ENCODE measurements around the gene CMTM8. TPM values are rescaled to one million over a fixed set of nuclear protein-coding genes. Genes with fewer than 3 reads are reported as not detected.

The CMTM8 gene
- total RNA-seq, 4 donors from 2014 or later, result 4.4 to 39.2 (median 7.4) TPM

GRCh38 chr3:32354362-32354778 lies 115.9 kb downstream of the CMTM8 start:
- in situ Hi-C loops (cut with MboI; ENCODE audit: low pct_ligation_motif_present in 1 of 4, low pct_unique_long_range_greater_than_20kb in 1 of 4, low sequenced_read_pairs in 3 of 4) (loop anchor here in 1 of 4 donors (25.0 kb wide), 1 partner anchor 308 kb away; no protein-coding TSS in a partner anchor), intact Hi-C loops (cut with DNase I; ENCODE audit: low total_unique reads) (loop anchor here (5.0 kb wide), 1 partner anchor 1152 kb away; no protein-coding TSS in a partner anchor)
- TF ChIP-seq POLR2AphosphoS5 (IDR thresholded peaks at IDR 0.05) (no peak), CTCF (IDR thresholded peaks at IDR 0.05) (no peak), POLR2A (IDR thresholded peaks at IDR 0.05) (no peak), EP300 (IDR thresholded peaks at IDR 0.05; ENCODE audit: low read depth) (no peak)
- no peaks in the 10 kb centered on the region for H3K9me3 ChIP-seq
- H3K4me1 ChIP-seq, result no peaks in the 10 kb centered on the region
- H3K36me3 ChIP-seq, result no peaks in the 10 kb centered on the region
- DNase-seq, result no peak
- no peak overlapping the region for H3K27ac ChIP-seq
- no peak overlapping the region for H3K4me3 ChIP-seq
- H3K27me3 ChIP-seq, result no peaks in the 10 kb centered on the region
- 56 to 58% methylated on average over 5 to 8 of the region's 8 CpGs for WGBS, 2 donors (ENCODE audit: low coverage in 1 of 2)

DNA sequence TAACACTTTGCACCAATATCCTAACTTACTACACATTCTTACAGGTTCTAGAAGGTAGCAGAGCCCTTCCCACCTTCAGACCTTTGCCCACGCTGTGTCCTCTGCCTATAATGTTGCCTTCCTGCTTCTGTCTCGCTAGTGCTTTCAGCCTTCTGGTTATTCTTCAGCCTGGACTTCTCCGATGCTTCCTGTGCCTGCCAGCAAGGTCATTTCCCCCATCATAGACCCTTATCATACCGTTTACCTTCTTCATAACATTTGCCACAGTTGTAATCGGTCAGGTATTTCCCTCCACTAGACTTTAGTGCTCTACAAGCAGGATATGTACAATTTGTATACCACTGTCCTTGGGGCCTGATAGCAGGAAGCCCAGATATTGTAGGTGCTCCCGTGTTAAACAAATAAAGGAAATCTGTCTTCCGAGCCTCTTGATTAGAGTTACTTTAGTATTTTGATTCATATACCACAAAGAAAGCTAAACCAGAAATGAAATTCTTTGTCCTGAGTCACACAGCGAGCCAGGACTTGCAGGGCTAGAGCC lies 117.3 kb downstream of the CMTM8 start:
- H3K27ac ChIP-seq, result no peak overlapping the region
- intact Hi-C loops (cut with DNase I; ENCODE audit: low total_unique reads) (no loop called here), in situ Hi-C loops (cut with MboI; ENCODE audit: low pct_ligation_motif_present in 1 of 4, low pct_unique_long_range_greater_than_20kb in 1 of 4, low sequenced_read_pairs in 3 of 4) (loop anchor here in 1 of 4 donors (25.0 kb wide), 1 partner anchor 306 kb away; no protein-coding TSS in a partner anchor)
- WGBS, 2 donors (ENCODE audit: low coverage in 1 of 2), result 74 to 80% methylated on average over 4 to 8 of the region's 8 CpGs
- TF ChIP-seq POLR2AphosphoS5 (IDR thresholded peaks at IDR 0.05), result no peak
- no peak for TF ChIP-seq EP300 (IDR thresholded peaks at IDR 0.05; ENCODE audit: low read depth)
- TF ChIP-seq POLR2A (IDR thresholded peaks at IDR 0.05), result no peak
- TF ChIP-seq CTCF (IDR thresholded peaks at IDR 0.05), result no peak
- no peaks in the 10 kb centered on the region for H3K9me3 ChIP-seq
- H3K36me3 ChIP-seq, result no peaks in the 10 kb centered on the region
- H3K4me1 ChIP-seq, result no peaks in the 10 kb centered on the region
- H3K27me3 ChIP-seq, result no peaks in the 10 kb centered on the region
- DNase-seq, result no peak
- no peak overlapping the region for H3K4me3 ChIP-seq

- no peak overlapping the region for H3K27ac ChIP-seq
- 86 to 95% methylated on average over 5 of the region's 5 CpGs for WGBS, 2 donors (ENCODE audit: low coverage in 1 of 2)
- no peak for TF ChIP-seq POLR2A (IDR thresholded peaks at IDR 0.05)
- no peak for TF ChIP-seq EP300 (IDR thresholded peaks at IDR 0.05; ENCODE audit: low read depth)
- TF ChIP-seq CTCF (IDR thresholded peaks at IDR 0.05), result no peak
- TF ChIP-seq POLR2AphosphoS5 (IDR thresholded peaks at IDR 0.05), result no peak
- H3K36me3 ChIP-seq, result no peaks in the 10 kb centered on the region
- DNase-seq, result no peak
- H3K27me3 ChIP-seq, result no peaks in the 10 kb centered on the region
- intact Hi-C loops (cut with DNase I; ENCODE audit: low total_unique reads), result no loop called here
- in situ Hi-C loops (cut with MboI; ENCODE audit: low pct_ligation_motif_present in 1 of 4, low pct_unique_long_range_greater_than_20kb in 1 of 4, low sequenced_read_pairs in 3 of 4), result loop anchor here in 1 of 4 donors (25.0 kb wide), 1 partner anchor 302 kb away; no protein-coding TSS in a partner anchor
- H3K4me1 ChIP-seq, result no peaks in the 10 kb centered on the region
- H3K9me3 ChIP-seq, result no peaks in the 10 kb centered on the region
- H3K4me3 ChIP-seq, result no peak overlapping the region
Observed at GRCh38 chr3:32359766-32360492, 121.4 kb downstream of the CMTM8 start.

GRCh38 chr3:32360493-32360827 lies 122.0 kb downstream of the CMTM8 start:
- H3K36me3 ChIP-seq, result no peaks in the 10 kb centered on the region
- H3K9me3 ChIP-seq, result no peaks in the 10 kb centered on the region
- in situ Hi-C loops (cut with MboI; ENCODE audit: low pct_ligation_motif_present in 1 of 4, low pct_unique_long_range_greater_than_20kb in 1 of 4, low sequenced_read_pairs in 3 of 4), result loop anchor here in 1 of 4 donors (25.0 kb wide), 1 partner anchor 302 kb away; no protein-coding TSS in a partner anchor
- no peaks in the 10 kb centered on the region for H3K27me3 ChIP-seq
- TF ChIP-seq POLR2A (IDR thresholded peaks at IDR 0.05), result no peak
- TF ChIP-seq CTCF (IDR thresholded peaks at IDR 0.05), result no peak
- no peak for TF ChIP-seq POLR2AphosphoS5 (IDR thresholded peaks at IDR 0.05)
- TF ChIP-seq EP300 (IDR thresholded peaks at IDR 0.05; ENCODE audit: low read depth), result no peak
- intact Hi-C loops (cut with DNase I; ENCODE audit: low total_unique reads), result no loop called here
- H3K27ac ChIP-seq, result no peak overlapping the region
- 70 to 75% methylated on average over 2 to 4 of the region's 4 CpGs for WGBS, 2 donors (ENCODE audit: low coverage in 1 of 2)
- DNase-seq, result no peak
- H3K4me1 ChIP-seq, result no peaks in the 10 kb centered on the region
- no peak overlapping the region for H3K4me3 ChIP-seq
